IMR-90 (cell line): Measurements from ENCODE around the gene USP31.
A peak's percentile ranks its signal among the peaks of the same experiment; 100 is the strongest.

ENCODE experiments used
- BHLHE40 ChIP-seq: fragments of 150-350 bp; IDR thresholded peaks from 2 replicates; pipeline ENCODE4 v1.6.1; 2016; ENCODE audit warnings: mild to moderate bottlenecking, low read depth, low read length
- CEBPB ChIP-seq: IDR thresholded peaks from 2 replicates; pipeline ENCODE4 v1.6.1; 2012; ENCODE audit warnings: low read depth, low read length, improper control_type of control experiment
- MAFK ChIP-seq: IDR thresholded peaks from 2 replicates; pipeline ENCODE4 v1.6.1; 2012; ENCODE audit warnings: low read depth, low read length, improper control_type of control experiment
- MXI1 ChIP-seq: IDR thresholded peaks from 2 replicates; pipeline ENCODE4 v1.6.1; 2012; ENCODE audit warnings: low read depth, mild to moderate bottlenecking, low read length, moderate library complexity, borderline replicate concordance
- POLR2A ChIP-seq: IDR thresholded peaks from 2 replicates; pipeline ENCODE4 v1.6.1; 2012; ENCODE audit warnings: mild to moderate bottlenecking, low read depth, low read length
- RAD21 ChIP-seq: IDR thresholded peaks from 2 replicates; pipeline ENCODE4 v1.6.1; 2012; ENCODE audit warnings: low read length, improper control_type of control experiment
- RCOR1 ChIP-seq: IDR thresholded peaks from 2 replicates; pipeline ENCODE4 v1.6.1; 2012; ENCODE audit warnings: mild to moderate bottlenecking, low read length, improper control_type of control experiment; ENCODE audit not compliant: insufficient replicate concordance
- RFX5 ChIP-seq: IDR thresholded peaks from 2 replicates; pipeline ENCODE4 v1.8.0; 2012; ENCODE audit warnings: low read depth, mild to moderate bottlenecking, low read length, moderate library complexity
- SMC3 ChIP-seq: fragments of 150-350 bp; IDR thresholded peaks from 2 replicates; pipeline ENCODE4 v1.6.1; 2016; ENCODE audit warnings: low read depth, mild to moderate bottlenecking, antibody characterized with exemption, low read length, moderate library complexity
- TF ChIP-seq, protein P1 (sequence below): fragments of 150-350 bp; IDR thresholded peaks from 2 replicates; pipeline ENCODE4 v1.6.1; 2016; ENCODE audit warnings: low read depth, mild to moderate bottlenecking, low read length, moderate library complexity, borderline replicate concordance
- TF ChIP-seq, protein P2 (sequence below): conservative IDR thresholded peaks from 2 replicates; pipeline ENCODE4 v1.5.1; 2012; ENCODE audit warnings: mild to moderate bottlenecking, low read depth, low read length, improper control_type of control experiment
- TF ChIP-seq, protein P3 (sequence below): fragments of 150-350 bp; IDR thresholded peaks from 2 replicates; pipeline ENCODE4 v1.6.1; 2017; ENCODE audit warnings: mild to moderate bottlenecking, antibody characterized with exemption, low read length, low read depth

DNA sequence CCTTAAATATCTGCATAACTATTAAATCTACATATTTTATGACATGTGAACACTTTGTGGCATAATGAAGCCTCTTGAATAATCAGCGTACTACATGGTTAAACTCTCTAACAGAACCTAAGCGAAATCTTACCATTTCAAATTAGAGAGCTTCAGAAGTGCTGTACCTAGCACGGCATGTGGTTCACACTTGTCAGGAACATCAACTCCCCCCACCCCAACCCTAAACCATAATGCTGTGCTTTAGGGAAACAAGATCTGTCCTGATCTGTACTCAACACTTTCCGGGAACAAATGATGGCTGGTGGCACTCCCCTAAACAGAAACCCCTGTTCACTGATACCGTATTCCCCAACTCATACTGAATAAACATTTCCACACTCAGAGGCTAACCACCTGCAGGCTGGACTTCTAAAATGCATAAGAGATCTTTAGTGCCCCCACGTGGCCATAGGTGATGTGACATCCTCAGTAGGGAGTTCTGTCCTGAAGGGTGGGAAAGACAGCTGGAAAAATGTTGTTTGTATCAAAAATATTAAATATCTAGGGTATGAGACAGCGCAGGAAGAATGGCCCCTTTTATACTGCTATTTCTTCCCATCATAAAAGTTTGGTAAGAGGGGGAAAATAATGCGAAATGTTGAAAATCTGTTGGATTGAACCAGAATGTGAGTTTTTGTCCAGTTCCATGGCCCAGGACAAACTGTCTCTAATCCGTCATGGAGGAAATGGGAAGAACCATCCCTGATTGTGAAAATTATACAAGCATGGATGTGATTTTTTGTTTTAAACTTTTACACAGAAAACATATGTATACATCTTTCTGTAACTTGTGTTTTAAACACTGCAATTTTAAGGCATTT lies 88.6 kb downstream of the USP31 start:
- TF ChIP-seq, protein P1, sequence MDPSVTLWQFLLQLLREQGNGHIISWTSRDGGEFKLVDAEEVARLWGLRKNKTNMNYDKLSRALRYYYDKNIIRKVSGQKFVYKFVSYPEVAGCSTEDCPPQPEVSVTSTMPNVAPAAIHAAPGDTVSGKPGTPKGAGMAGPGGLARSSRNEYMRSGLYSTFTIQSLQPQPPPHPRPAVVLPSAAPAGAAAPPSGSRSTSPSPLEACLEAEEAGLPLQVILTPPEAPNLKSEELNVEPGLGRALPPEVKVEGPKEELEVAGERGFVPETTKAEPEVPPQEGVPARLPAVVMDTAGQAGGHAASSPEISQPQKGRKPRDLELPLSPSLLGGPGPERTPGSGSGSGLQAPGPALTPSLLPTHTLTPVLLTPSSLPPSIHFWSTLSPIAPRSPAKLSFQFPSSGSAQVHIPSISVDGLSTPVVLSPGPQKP, result no peak
- TF ChIP-seq, protein P2, sequence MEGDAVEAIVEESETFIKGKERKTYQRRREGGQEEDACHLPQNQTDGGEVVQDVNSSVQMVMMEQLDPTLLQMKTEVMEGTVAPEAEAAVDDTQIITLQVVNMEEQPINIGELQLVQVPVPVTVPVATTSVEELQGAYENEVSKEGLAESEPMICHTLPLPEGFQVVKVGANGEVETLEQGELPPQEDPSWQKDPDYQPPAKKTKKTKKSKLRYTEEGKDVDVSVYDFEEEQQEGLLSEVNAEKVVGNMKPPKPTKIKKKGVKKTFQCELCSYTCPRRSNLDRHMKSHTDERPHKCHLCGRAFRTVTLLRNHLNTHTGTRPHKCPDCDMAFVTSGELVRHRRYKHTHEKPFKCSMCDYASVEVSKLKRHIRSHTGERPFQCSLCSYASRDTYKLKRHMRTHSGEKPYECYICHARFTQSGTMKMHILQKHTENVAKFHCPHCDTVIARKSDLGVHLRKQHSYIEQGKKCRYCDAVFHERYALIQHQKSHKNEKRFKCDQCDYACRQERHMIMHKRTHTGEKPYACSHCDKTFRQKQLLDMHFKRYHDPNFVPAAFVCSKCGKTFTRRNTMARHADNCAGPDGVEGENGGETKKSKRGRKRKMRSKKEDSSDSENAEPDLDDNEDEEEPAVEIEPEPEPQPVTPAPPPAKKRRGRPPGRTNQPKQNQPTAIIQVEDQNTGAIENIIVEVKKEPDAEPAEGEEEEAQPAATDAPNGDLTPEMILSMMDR, result peak; percentile 79
- TF ChIP-seq POLR2A (no peak), RCOR1 (no peak), BHLHE40 (no peak), SMC3 (peak; percentile 63), MAFK (no peak), RFX5 (no peak), MXI1 (no peak), RAD21 (peak; percentile 66), CEBPB (no peak)
- TF ChIP-seq, protein P3, sequence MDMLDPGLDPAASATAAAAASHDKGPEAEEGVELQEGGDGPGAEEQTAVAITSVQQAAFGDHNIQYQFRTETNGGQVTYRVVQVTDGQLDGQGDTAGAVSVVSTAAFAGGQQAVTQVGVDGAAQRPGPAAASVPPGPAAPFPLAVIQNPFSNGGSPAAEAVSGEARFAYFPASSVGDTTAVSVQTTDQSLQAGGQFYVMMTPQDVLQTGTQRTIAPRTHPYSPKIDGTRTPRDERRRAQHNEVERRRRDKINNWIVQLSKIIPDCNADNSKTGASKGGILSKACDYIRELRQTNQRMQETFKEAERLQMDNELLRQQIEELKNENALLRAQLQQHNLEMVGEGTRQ, result peak; percentile 57; the same call in 1 of the 2 replicates
